ENCODE measurements around the gene JAM3. TPM values are rescaled to one million over a fixed set of nuclear protein-coding genes. Genes with fewer than 3 reads are reported as not detected.

The JAM3 gene
- total and polyA plus RNA-seq, 2 donors (not counting 3 experiments of a cell fraction or from before 2014, with no cell fraction given): 78.8 to 137 TPM

DNA sequence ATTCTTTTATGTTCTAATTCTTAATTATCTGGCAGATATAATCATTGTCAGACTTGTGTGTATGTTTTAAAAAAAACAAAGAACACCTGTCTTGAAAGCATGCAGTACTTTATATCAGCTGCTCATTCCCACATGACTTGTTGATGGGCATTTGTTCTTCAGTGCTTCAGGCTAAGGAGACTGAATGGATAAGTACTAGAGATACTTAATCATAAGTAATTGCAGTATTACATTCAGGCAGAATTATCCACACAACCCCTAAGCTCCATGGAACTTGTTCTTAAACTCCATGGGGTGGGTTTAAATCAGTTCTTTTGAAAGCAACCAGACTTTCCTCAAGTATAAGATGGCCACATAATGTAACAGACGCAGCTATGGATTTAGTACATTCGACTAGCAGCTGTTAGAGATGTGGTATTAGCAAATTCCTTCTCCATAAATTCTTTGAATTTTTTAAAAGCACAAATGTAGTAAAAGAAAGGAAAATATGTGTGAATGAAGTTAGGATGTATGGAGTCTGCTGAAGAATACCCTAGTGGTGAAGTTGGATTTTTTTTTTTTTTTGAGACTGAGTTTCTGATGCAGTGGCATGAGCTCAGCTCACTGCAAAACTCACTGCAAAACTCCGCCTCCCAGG is 3.0 kb downstream of the JAM3 start:
- peaks cover 22% of the 10 kb centered on the region for H3K4me1 ChIP-seq (ENCODE audit: control insufficient read depth, extremely low read depth, insufficient read depth, low read length)
- H3K9ac ChIP-seq (replicated peaks; ENCODE audit: extremely low read depth, insufficient read depth, low read length): no peak overlapping the region
- no peaks in the 10 kb centered on the region for H4K20me1 ChIP-seq (replicated peaks; ENCODE audit: control insufficient read depth, extremely low read depth, insufficient read depth, low read length)
- TF ChIP-seq JUN (IDR thresholded peaks at IDR 0.05; ENCODE audit: borderline replicate concordance, insufficient read depth, insufficient read length, low read depth): no peak
- TF ChIP-seq MYC (IDR thresholded peaks at IDR 0.05; ENCODE audit: low read depth, low read length): no peak
- no peak for TF ChIP-seq GATA2 (IDR thresholded peaks at IDR 0.05; ENCODE audit: insufficient read depth, insufficient read length, low read depth, low read length)
- no peak for TF ChIP-seq FOS (IDR thresholded peaks at IDR 0.05; ENCODE audit: borderline replicate concordance, insufficient read depth, low read length)
- TF ChIP-seq POLR2A (IDR thresholded peaks at IDR 0.05; ENCODE audit: low read depth, low read length): no peak
- TF ChIP-seq, protein P1, sequence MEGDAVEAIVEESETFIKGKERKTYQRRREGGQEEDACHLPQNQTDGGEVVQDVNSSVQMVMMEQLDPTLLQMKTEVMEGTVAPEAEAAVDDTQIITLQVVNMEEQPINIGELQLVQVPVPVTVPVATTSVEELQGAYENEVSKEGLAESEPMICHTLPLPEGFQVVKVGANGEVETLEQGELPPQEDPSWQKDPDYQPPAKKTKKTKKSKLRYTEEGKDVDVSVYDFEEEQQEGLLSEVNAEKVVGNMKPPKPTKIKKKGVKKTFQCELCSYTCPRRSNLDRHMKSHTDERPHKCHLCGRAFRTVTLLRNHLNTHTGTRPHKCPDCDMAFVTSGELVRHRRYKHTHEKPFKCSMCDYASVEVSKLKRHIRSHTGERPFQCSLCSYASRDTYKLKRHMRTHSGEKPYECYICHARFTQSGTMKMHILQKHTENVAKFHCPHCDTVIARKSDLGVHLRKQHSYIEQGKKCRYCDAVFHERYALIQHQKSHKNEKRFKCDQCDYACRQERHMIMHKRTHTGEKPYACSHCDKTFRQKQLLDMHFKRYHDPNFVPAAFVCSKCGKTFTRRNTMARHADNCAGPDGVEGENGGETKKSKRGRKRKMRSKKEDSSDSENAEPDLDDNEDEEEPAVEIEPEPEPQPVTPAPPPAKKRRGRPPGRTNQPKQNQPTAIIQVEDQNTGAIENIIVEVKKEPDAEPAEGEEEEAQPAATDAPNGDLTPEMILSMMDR (IDR thresholded peaks at IDR 0.05; ENCODE audit: extremely low read depth in 1 of 2, insufficient read depth in 1 of 2, low read depth in 1 of 2, low read length in 2 of 2): no peak
- no peak for TF ChIP-seq POLR2AphosphoS5 (IDR thresholded peaks at IDR 0.05; ENCODE audit: insufficient read depth, low read depth, low read length)
- TF ChIP-seq, protein P2, sequence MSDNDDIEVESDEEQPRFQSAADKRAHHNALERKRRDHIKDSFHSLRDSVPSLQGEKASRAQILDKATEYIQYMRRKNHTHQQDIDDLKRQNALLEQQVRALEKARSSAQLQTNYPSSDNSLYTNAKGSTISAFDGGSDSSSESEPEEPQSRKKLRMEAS (IDR thresholded peaks at IDR 0.05; ENCODE audit: insufficient read depth, insufficient read length): no peak
- no peak for TF ChIP-seq EZH2 (IDR thresholded peaks at IDR 0.05; ENCODE audit: borderline replicate concordance, low read depth, low read length, severe bottlenecking)
- no peaks in the 10 kb centered on the region for H3K36me3 ChIP-seq (ENCODE audit: control insufficient read depth in 2 of 2, extremely low read depth in 1 of 2, insufficient read depth in 2 of 2, low read length in 2 of 2)
- ChIA-PET CTCF (interaction anchor here (1.0 to 3.6 kb wide), 6 partner anchors 10 to 67 kb away, joined by 3 to 20 read pairs (median 4); no protein-coding TSS in a partner anchor), POLR2A (interaction anchor here (1.4 kb wide), 1 partner anchor 12 kb away, joined by 5 read pairs; no protein-coding TSS in a partner anchor)
- intact Hi-C loops (cut with micrococcal nuclease) (no loop called here), dilution Hi-C loops (cut with MboI; ENCODE audit: extremely low pct_ligation_motif_present, low sequenced_read_pairs) (no loop called here)
- H3K9me3 ChIP-seq (replicated peaks; ENCODE audit: control insufficient read depth, insufficient read depth, low read length): no peaks in the 10 kb centered on the region
- H3K27me3 ChIP-seq (ENCODE audit: control insufficient read depth in 2 of 2, insufficient read depth in 2 of 2, low read length in 2 of 2): peaks cover 2 to 8% of the 10 kb centered on the region in 2 experiments
- H3K4me2 ChIP-seq (ENCODE audit: insufficient read depth, low read length): no peak overlapping the region
- DNase-seq (ENCODE audit: low read depth, low spot score) (no peak), FAIRE-seq (no peak)
- H3K4me3 ChIP-seq (replicated peaks in 1 of 3; ENCODE audit: insufficient read depth in 1 of 3, low read depth in 1 of 3, low read length in 3 of 3): no peak overlapping the region
- H3K9me1 ChIP-seq (replicated peaks; ENCODE audit: control insufficient read depth, extremely low read depth, insufficient read depth, low read length): no peaks in the 10 kb centered on the region
- peaks cover 44% of the 10 kb centered on the region for H3K79me2 ChIP-seq (ENCODE audit: control insufficient read depth, insufficient read depth, low read length)
- no peak overlapping the region for H3K27ac ChIP-seq (ENCODE audit: insufficient read depth, low read depth, low read length)
- no TSS peak for BruUV-seq (replicated peaks)
- no peak overlapping the region for H2AFZ ChIP-seq (ENCODE audit: low read depth, low read length)
